ENCODE results near the gene FAM124B.

Gene FAM124B

GRCh38 chr2:224401641-224402342, at the start of gene FAM124B:
Gene FAM124B (minus strand): TSS chr2:224402107. CDS start chr2:224401768, 339 bp downstream.
- in situ Hi-C loops (cut with MboI; ENCODE audit: low pct_unique_long_range_greater_than_20kb, low sequenced_read_pairs), result no loop called here
- DNase-seq, result peak; percentile 98

GRCh38 chr2:224449212-224450147, 47.6 kb upstream of the FAM124B start:
- peak; percentile 65 for DNase-seq
- in situ Hi-C loops (cut with MboI; ENCODE audit: low pct_unique_long_range_greater_than_20kb, low sequenced_read_pairs), result no loop called here

GRCh38 chr2:224448236-224448635, 46.3 kb upstream of the FAM124B start:
- in situ Hi-C loops (cut with MboI; ENCODE audit: low pct_unique_long_range_greater_than_20kb, low sequenced_read_pairs), result no loop called here
- DNase-seq, result no peak

- DNase-seq, result no peak
- in situ Hi-C loops (cut with MboI; ENCODE audit: low pct_unique_long_range_greater_than_20kb, low sequenced_read_pairs), result no loop called here
Measured at GRCh38 chr2:224444783-224445182, 42.9 kb upstream of the FAM124B start.

- in situ Hi-C loops (cut with MboI; ENCODE audit: low pct_unique_long_range_greater_than_20kb, low sequenced_read_pairs), result no loop called here
- peak; percentile 32 for DNase-seq
Measured at GRCh38 chr2:224444021-224444420, 42.1 kb upstream of the FAM124B start.

GRCh38 chr2:224442071-224442967, 40.4 kb upstream of the FAM124B start:
- DNase-seq, result no peak
- in situ Hi-C loops (cut with MboI; ENCODE audit: low pct_unique_long_range_greater_than_20kb, low sequenced_read_pairs), result no loop called here

GRCh38 chr2:224440988-224441387, 39.1 kb upstream of the FAM124B start:
- no peak for DNase-seq
- in situ Hi-C loops (cut with MboI; ENCODE audit: low pct_unique_long_range_greater_than_20kb, low sequenced_read_pairs), result no loop called here

GRCh38 chr2:224438726-224439125, 36.8 kb upstream of the FAM124B start:
- DNase-seq, result no peak
- in situ Hi-C loops (cut with MboI; ENCODE audit: low pct_unique_long_range_greater_than_20kb, low sequenced_read_pairs), result no loop called here

GRCh38 chr2:224436634-224437033, 34.7 kb upstream of the FAM124B start:
- no peak for DNase-seq
- in situ Hi-C loops (cut with MboI; ENCODE audit: low pct_unique_long_range_greater_than_20kb, low sequenced_read_pairs), result no loop called here

- DNase-seq, result no peak
- in situ Hi-C loops (cut with MboI; ENCODE audit: low pct_unique_long_range_greater_than_20kb, low sequenced_read_pairs), result no loop called here
Measured at GRCh38 chr2:224434618-224435017, 32.7 kb upstream of the FAM124B start.

- DNase-seq, result no peak
- in situ Hi-C loops (cut with MboI; ENCODE audit: low pct_unique_long_range_greater_than_20kb, low sequenced_read_pairs), result no loop called here
Measured at GRCh38 chr2:224433442-224433841, 31.5 kb upstream of the FAM124B start.

- no peak for DNase-seq
- in situ Hi-C loops (cut with MboI; ENCODE audit: low pct_unique_long_range_greater_than_20kb, low sequenced_read_pairs), result no loop called here
Measured at GRCh38 chr2:224432003-224432579, 30.2 kb upstream of the FAM124B start.

- peak; percentile 96 for DNase-seq
- in situ Hi-C loops (cut with MboI; ENCODE audit: low pct_unique_long_range_greater_than_20kb, low sequenced_read_pairs), result no loop called here
Measured at GRCh38 chr2:224429441-224429810, 27.5 kb upstream of the FAM124B start.

GRCh38 chr2:224428787-224429440, 27.0 kb upstream of the FAM124B start:
- peak; percentile 46 for DNase-seq
- in situ Hi-C loops (cut with MboI; ENCODE audit: low pct_unique_long_range_greater_than_20kb, low sequenced_read_pairs), result no loop called here

GRCh38 chr2:224427471-224427870, 25.6 kb upstream of the FAM124B start:
- DNase-seq, result no peak
- in situ Hi-C loops (cut with MboI; ENCODE audit: low pct_unique_long_range_greater_than_20kb, low sequenced_read_pairs), result no loop called here

- in situ Hi-C loops (cut with MboI; ENCODE audit: low pct_unique_long_range_greater_than_20kb, low sequenced_read_pairs), result no loop called here
- peak; percentile 70 for DNase-seq
Measured at GRCh38 chr2:224426656-224427055, 24.7 kb upstream of the FAM124B start.

GRCh38 chr2:224421065-224421464, 19.2 kb upstream of the FAM124B start:
- in situ Hi-C loops (cut with MboI; ENCODE audit: low pct_unique_long_range_greater_than_20kb, low sequenced_read_pairs), result no loop called here

GRCh38 chr2:224417947-224418346, 16.0 kb upstream of the FAM124B start:
- in situ Hi-C loops (cut with MboI; ENCODE audit: low pct_unique_long_range_greater_than_20kb, low sequenced_read_pairs), result no loop called here
- DNase-seq, result no peak

More at GRCh38 chr2:224421065-224421464, 19.2 kb upstream of the FAM124B start:
- DNase-seq, result no peak

- in situ Hi-C loops (cut with MboI; ENCODE audit: low pct_unique_long_range_greater_than_20kb, low sequenced_read_pairs), result no loop called here
- no peak for DNase-seq
Measured at GRCh38 chr2:224417361-224417729, 15.4 kb upstream of the FAM124B start.
